ENCODE data around the gene MIDN.

- no peak for TF ChIP-seq CTCF (IDR thresholded peaks at IDR 0.05; ENCODE audit: low read depth, low read length, poor library complexity, severe bottlenecking)
- TF ChIP-seq EZH2phosphoT487 (IDR thresholded peaks at IDR 0.05; ENCODE audit: borderline replicate concordance, low read length) = no peak
Measured at GRCh38 chr19:1277061-1277460, 28.7 kb downstream of the MIDN start.
